GM19395 (cell line): ENCODE measurements around the gene COL18A1.
"Not testable (repeated sequence)": the region's sequence is repeated elsewhere in the genome, so short reads cannot be mapped to it uniquely, and the experiment has no call there.

Source experiments
- ATAC-seq: cut with Tn5 transposase; IDR thresholded peaks from one replicate; pipeline ENCODE4 v1.9.1; 2021; ENCODE audit warnings: mild to moderate bottlenecking, moderate library complexity; ENCODE audit not compliant: unreplicated experiment

The COL18A1 gene

GRCh38 chr21:45552696-45553391, 147.9 kb downstream of the COL18A1 start:
- ATAC-seq: no peak

DNA sequence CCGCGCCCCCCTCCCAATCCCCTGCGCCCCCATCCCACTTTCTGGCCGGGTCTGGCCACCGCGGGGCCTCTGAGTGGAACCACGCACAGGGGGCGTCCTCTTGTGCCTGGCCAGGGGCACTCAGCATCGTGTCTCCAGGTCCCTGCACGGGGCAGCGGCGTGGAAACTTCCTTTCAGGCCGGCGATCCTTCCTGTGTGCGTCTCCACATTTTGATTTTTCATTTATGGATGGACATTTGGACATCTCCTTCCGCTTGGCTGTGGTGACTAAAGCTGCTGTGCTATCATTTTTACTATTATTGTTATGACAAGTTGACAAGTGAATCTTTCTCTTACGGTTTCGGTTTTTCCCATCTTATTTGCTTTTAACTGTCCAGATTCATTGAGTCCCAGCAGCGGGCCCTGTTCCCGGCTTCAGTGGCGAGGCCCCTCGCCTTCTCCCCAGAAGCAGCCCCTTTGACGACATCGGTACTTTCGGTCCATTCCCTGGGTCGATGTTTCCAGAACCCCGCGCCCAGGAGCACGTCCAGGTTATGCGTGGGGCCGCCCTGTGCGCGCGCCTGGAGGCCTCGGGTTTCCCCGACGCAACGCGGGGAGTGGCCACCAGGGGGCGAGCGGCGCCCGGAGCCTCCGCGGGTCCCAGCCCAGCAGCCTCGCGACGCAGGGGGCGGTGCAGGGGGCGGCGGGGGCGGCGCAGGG, 149.7 kb downstream of the COL18A1 start:
- ATAC-seq: no peak

- no peak for ATAC-seq
Measured at GRCh38 chr21:45555251-45555556, 150.2 kb downstream of the COL18A1 start.

GRCh38 chr21:45555557-45556301, 150.8 kb downstream of the COL18A1 start:
- ATAC-seq: peak; percentile 72

- ATAC-seq: no peak
Measured at GRCh38 chr21:45556302-45556644, 151.3 kb downstream of the COL18A1 start.

DNA sequence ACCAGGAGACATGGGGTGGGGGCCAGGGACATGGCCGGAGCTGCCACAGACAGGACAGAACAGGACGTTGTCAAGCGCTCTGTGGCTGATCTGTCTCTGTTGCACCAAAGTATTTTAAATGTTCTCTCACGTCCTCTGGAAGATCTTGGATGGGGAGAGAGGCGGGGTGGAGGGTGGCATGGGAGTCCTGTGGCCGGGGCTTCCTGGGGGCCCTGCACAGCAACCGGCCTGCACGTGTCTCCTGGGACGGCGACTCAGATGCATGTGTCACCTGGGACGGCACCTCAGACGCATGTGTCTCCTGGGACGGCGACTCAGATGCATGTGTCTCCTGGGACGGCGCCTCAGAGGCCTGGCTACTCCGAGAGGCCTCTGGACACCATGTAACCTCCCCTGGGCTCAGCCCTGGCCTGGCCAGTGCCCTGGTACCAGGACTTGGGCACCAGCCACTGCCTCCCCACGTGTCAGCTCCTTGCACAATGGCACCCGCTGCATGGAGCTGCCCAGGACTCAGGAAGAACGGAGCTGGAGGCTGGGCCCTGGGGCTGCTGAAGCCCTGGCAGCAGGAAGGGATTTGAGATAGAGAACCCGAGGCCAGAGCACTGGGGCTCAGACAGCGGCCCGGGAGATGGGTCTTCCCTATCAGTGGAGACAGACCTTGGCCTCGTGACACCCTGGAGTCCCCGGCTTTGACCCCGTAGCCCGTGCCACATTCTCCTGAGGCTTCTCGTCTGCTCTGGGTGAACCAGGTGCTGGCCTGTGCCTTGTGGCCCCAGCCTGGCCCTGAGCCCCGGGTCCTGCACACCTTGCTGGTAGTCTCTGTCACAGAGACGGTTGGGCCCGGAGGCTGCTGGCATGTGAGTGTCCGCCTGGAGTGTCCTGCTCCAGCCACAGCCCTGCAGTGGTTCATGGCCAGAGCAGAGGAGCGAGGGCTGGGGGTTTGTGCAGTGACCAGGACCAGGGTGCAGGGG, 152.0 kb downstream of the COL18A1 start:
- ATAC-seq: no peak

DNA sequence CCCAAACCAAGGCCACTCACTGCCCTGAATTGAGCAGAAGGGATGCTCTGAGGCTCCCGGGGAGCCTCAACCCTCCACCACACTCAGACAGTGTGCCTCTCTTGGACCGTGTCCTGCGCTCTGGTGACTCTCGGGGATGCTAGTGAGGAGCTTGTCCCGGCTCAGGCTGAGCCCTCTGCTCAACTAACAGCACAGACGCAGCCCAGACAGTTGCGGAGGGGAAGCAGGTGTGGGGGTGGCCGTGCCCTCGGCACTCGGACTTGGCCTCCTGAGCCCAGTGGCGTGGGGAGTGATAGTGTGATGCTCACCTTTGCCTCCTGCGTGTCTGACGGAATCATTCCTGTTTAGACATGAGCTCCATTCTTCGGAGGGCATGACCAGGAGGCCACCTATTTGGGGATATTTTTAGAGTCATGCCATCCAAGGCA, 152.7 kb downstream of the COL18A1 start:
- ATAC-seq: no peak

DNA sequence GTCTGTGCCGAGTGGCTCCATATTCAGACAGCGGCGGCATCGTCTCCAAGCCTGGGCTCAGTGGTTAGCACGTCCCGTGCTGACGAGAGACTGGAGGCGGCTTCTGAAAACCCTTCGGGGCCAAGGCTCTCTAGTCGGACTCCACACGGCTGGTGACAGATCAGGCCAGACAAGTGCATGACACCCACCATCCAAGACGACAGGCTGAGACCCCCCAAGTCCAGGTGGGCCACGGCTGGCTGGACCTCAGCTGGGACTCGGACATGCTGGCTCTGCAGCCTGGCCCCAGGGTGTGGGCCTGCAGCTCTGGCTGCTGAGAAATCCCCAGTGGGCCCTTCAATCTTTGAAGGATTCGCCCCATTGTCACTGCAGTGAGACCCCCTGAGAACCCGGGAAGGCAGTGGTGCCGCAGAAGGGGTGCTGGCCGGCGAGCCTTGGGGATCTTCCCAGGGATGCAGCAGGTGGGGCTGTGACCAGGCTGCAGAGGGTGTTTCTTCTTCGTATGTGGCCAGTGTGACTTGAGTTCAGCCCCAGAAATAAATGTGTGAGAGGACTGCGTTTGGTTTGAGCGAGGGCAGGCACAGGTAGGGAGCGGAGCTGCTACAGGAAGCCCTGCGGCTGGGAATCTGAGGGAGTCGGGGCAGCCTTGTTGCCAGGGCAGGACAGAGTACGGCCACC, 153.2 kb downstream of the COL18A1 start:
- no peak for ATAC-seq

DNA sequence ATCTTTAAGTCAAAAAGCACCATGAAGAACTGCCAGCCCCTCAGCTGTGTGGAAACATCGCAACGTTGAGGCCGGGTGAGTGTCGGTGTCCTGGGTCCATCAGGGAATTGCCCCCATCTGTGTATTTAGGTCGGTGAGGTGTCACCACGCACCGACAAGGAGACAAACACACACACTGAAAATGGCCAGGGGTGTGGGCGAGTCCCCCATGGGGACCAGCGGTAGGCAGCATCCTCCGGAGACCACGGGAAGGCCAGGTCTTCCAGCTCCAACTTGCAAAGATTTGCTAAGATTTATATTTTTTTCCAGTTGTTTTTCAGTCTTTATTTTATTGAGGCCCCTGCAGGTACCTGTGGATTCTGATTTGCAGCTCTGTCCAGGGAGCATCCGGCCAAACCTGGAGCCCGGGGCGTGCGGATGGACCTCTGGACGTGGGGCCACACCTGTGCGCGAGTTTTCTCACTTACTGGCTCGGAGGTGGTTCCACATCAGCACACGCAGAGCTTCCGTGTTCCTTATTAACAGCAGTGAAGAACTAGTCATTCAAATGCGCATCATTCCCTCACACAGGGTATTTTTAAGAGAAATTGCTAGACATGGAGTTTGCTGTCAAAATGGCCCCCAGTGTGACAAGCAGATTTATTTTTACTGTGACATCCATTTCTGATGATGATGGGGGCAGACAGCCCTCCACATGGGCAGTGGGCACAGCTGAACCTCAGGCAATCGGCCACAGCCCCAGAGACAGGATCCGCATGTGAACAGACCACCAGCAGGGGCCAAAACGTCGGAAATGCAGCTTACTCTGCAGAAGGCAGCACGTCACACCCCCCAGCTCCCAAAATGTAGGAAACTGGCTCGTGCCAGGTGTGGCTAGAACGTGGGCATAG, 154.5 kb downstream of the COL18A1 start:
- ATAC-seq: no peak

DNA sequence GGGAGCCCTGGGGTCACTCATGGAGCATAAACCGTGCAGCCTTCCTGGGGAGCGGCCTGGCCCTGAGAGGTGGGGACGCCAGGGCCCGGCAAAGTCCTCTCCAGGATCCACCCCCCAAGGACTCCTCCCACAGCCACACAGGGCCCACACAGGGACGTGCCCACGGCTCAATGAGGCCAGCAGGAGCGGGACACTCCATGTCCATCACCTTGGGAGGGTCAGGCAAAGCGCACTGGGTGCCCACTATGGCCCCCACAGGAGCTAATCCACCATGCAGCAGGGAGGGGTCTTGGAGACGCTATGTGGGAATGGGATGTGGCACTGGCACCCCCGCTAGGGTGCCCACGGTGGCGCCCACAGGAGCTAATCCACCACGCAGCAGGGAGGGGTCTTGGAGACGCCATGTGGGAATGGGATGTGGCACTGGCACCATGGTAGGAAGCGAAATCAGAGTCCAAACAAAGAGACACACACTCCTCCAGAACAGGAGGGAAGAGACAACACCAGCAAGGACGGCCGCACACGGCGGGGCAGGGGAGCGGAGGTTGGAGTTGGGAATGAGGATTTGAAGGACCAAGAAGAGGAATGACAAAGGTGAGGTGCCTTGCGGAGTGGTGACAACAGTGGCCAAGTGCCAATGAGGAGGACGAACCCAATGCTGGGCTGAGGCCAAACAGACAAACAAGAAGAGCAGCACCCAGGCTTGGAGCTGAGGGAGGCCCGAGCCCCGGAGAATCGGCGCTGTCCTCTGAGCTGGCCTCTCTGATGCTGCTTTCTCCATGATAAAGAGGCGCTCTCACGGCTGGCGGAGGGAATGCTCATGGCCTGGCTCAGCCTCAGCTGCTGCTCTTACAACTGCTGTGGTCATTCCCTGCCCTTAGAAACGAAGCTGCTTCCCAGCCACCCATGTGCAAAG, 155.4 kb downstream of the COL18A1 start:
- ATAC-seq: no peak

GRCh38 chr21:45561241-45561640, 156.3 kb downstream of the COL18A1 start:
- ATAC-seq: not testable (repeated sequence)

- ATAC-seq: no peak
Measured at GRCh38 chr21:45562402-45562801, 157.4 kb downstream of the COL18A1 start.

DNA sequence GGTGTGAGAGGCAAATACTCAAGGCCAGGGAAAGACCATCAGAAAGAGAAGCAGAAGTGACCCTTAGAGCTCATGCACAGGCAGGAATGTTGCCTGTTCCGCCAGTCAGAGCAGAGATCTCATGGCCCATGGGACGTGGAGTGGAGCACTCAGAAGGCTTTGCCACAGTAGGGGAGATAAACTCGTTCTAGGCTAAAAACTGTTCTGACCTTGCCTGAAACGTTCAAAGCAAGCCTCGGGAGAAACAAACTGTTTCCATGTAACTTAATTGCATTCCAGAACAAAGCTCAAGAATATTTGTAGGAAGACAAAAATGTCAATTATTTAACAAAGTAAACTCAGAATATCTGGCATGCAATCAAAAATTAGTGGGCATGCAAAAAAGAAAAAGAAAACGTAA, 158.0 kb downstream of the COL18A1 start:
- no peak for ATAC-seq
